ENCODE measurements around the gene MEFV. TPM values are rescaled to one million over a fixed set of nuclear protein-coding genes. Genes with fewer than 3 reads are reported as not detected.
A peak's percentile ranks its signal among the peaks of the same experiment; 100 is the strongest.
"Not testable (repeated sequence)": the region's sequence is repeated elsewhere in the genome, so short reads cannot be mapped to it uniquely, and the experiment has no call there.

Gene MEFV
- polyA plus RNA-seq, 4 donors, result 0.49 to 0.58 TPM; not detected in 2

DNA sequence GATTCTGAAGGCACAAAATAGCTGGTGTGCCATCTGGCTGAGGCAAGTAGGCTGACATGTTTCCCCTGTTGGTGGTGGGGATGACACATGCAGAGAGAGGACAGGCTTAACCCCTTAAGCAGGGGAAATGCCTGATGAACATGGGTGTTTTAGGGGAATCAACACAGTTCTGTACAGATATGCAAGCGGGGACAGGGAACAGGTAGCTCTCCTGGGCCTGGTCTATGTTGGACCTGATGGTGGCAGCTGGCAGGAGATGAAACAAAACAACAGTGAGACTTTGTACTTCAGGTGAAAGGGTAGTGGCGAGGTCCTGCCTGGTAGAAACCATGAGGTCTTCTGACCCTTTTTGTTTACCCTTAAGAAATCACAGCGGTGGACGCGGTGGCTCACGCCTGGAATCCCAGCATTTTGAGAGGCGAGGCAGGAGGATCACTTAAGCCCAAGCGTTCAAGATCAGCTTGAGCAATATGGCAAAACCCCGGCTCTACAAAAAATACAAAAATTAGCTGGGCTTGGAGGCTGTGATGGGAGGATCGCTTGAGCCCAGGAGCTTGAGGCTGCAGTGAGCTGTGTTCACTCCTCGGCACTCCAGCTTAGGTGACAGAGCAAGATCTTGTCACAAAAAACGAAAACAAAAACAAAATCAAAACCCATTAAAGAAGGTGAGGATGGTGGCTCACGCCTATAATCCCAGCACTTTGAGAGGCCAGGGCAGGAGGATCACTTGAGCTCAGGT lies 57.9 kb downstream of the MEFV start:
- WGBS, 3 donors, result 37 to 63% (median 54%) methylated on average over 13 of the region's 13 CpGs
- H3K4me3 ChIP-seq (ENCODE audit: low read depth in 1 of 3, low read length in 3 of 3), result no peak overlapping the region
- no peak overlapping the region for H3K27ac ChIP-seq (ENCODE audit: low read depth in 1 of 3, low read length in 2 of 3)
- peak in 1 of 2 donors; percentile 20 for DNase-seq
- no peaks in the 10 kb centered on the region for H3K4me1 ChIP-seq (ENCODE audit: control insufficient read depth in 3 of 3, insufficient read depth in 2 of 3, low read depth in 1 of 3, low read length in 2 of 3)
- peaks cover 0 to 3% of the 10 kb centered on the region in 2 donors for H3K9me3 ChIP-seq (ENCODE audit: control insufficient read depth in 2 of 2, insufficient read depth in 1 of 2, low read depth in 1 of 2, low read length in 1 of 2)
- FAIRE-seq, result no peak
- peaks cover 0 to 23% (median 16%) of the 10 kb centered on the region in 3 donors for H3K27me3 ChIP-seq (ENCODE audit: control insufficient read depth in 3 of 3, insufficient read depth in 3 of 3, low read length in 3 of 3)
- H3K36me3 ChIP-seq (ENCODE audit: control insufficient read depth in 3 of 3, insufficient read depth in 2 of 3, low read depth in 1 of 3, low read length in 3 of 3), result no peaks in the 10 kb centered on the region

DNA sequence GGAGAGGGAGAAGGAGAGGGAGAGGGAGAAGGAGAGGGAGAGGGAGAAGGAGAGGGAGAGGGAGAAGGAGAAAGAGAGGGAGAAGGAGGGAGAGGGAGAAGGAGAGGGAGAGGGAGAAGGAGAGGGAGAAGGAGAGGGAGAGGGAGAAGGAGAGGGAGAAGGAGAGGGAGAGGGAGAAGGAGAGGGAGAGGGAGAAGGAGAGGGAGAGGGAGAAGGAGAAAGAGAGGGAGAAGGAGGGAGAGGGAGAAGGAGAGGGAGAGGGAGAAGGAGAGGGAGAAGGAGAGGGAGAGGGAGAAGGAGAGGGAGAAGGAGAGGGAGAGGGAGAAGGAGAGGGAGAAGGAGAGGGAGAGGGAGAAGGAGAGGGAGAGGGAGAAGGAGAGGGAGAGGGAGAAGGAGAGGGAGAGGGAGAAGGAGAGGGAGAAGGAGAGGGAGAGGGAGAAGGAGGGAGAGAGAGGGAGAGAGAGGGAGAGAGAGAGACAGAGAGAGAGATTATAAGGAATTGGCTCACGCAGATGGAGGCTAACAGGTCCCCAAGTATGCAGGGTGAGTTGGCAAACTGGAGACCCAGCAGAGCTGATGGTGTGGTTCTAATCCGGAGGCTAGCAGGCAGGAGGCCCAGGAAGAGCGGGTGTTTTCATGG lies 58.6 kb downstream of the MEFV start:
- not testable (repeated sequence) for FAIRE-seq; H3K36me3 ChIP-seq (ENCODE audit: control insufficient read depth in 3 of 3, insufficient read depth in 2 of 3, low read depth in 1 of 3, low read length in 3 of 3); H3K27ac ChIP-seq (ENCODE audit: low read depth in 1 of 3, low read length in 2 of 3); DNase-seq; H3K4me1 ChIP-seq (ENCODE audit: control insufficient read depth in 3 of 3, insufficient read depth in 2 of 3, low read depth in 1 of 3, low read length in 2 of 3); H3K9me3 ChIP-seq (ENCODE audit: control insufficient read depth in 2 of 2, insufficient read depth in 1 of 2, low read depth in 1 of 2, low read length in 1 of 2); H3K4me3 ChIP-seq (ENCODE audit: low read depth in 1 of 3, low read length in 3 of 3)
- peaks cover 0 to 30% (median 19%) of the 10 kb centered on the region in 3 donors for H3K27me3 ChIP-seq (ENCODE audit: control insufficient read depth in 3 of 3, insufficient read depth in 3 of 3, low read length in 3 of 3)
- WGBS, 3 donors, result 43 to 64% (median 60%) methylated on average over 3 of the region's 3 CpGs

DNA sequence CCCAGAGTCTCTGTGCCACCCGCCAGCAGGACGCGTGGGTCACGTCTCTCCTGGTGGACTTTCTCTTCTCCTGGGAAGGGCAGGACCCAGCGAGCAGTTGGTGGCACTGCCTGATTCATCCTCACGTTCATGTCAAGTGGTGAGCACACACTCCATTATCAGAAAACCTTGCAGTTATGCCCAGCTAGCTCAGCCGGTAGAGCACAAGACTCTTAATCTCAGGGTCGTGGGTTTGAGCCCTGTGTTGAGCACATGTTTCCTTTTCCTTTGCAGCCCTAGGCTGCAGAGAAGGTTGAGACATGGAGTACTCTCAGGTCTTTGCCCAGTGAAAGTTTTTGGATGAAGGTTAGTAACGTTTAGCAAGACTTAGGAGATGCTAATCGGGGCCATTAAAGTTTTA lies 60.5 kb downstream of the MEFV start:
- Histone ChIP-seq H3K4me1 (ENCODE audit: control insufficient read depth in 3 of 3, insufficient read depth in 2 of 3, low read depth in 1 of 3, low read length in 2 of 3) (no peaks in the 10 kb centered on the region), H3K27ac (ENCODE audit: low read depth in 1 of 3, low read length in 2 of 3) (no peak overlapping the region), H3K4me3 (ENCODE audit: low read depth in 1 of 3, low read length in 3 of 3) (no peak overlapping the region), H3K36me3 (ENCODE audit: control insufficient read depth in 3 of 3, insufficient read depth in 2 of 3, low read depth in 1 of 3, low read length in 3 of 3) (no peaks in the 10 kb centered on the region), H3K27me3 (ENCODE audit: control insufficient read depth in 3 of 3, insufficient read depth in 3 of 3, low read length in 3 of 3) (peaks cover 3 to 48% (median 32%) of the 10 kb centered on the region in 3 donors), H3K9me3 (ENCODE audit: control insufficient read depth in 2 of 2, insufficient read depth in 1 of 2, low read depth in 1 of 2, low read length in 1 of 2) (peaks cover 0 to 13% of the 10 kb centered on the region in 2 donors)
- FAIRE-seq (no peak), DNase-seq (no peak)
- WGBS, 3 donors, result 66 to 70% (median 68%) methylated on average over 10 of the region's 10 CpGs

DNA sequence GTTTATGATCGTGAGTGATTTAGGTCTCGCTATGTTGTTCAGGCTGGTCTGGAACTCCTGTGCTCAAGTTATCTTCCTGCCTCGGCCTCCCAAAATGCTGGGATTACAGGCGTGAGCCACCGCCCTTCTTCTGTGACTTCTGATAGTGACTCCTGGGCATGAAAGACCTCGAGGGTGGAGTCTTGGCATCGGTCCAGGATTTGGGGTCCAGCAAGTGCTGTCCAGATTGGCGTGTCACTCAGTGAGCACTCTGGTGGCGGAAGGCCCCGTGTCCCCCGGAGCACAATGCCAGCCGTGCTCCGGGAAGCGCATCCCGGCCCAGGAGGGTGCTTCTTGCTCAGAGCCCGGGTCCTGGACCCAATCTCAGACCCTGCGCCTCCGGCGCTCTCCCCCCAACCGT lies 61.6 kb downstream of the MEFV start:
- FAIRE-seq, result no peak
- 79 to 80% (median 80%) methylated on average over 19 to 20 of the region's 20 CpGs for WGBS, 3 donors

DNA sequence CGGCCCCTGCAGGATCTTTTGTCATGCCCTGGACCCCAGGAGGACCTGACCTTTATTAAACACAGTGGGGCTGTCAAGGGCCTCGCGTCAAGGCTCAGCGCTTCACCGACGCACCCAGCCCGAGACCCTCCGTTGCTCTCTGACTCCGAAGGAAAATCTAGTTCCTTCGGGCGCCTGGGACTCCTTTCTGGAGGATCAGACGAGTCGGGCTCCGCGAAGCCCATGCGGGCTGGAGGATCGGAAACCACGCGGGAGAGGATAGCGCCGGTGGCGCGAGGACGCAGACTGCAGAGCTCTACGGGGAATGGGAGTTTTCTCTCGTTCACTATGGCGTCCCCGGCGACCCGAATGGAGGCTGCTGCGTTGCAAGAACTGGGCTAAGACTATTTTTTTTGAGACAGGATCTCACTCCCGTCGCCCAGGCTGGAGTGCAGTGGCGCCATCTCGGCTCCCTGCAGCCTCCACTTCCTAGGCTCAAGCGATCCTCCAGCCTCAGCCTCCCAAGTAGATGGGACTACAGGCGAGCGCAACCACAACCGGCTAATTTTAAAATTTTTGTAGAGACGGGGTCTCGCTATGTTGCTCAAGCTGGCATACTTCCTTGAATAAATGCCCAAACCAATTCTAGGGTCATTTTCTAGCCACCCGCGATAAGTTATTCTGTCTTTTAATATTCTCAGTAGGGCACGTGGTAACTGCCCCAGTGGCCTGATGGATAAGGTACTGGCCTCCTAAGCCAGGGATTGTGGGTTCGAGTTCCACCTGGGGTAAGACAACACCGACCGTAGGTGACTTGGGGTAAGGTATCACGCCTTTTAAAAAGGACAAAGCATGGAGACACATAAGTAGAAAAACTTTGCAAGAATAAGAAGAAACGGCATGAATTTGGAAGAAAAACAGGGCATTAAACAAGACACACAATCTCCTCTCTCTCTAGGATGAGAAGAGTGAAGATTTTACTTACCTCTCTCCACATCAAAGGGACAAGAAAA lies 62.9 kb downstream of the MEFV start:
- 69 to 82% (median 78%) methylated on average over 49 of the region's 49 CpGs for WGBS, 3 donors
- no peak overlapping the region for H3K27ac ChIP-seq (ENCODE audit: low read depth in 1 of 3, low read length in 2 of 3)
- no peak overlapping the region for H3K4me3 ChIP-seq (ENCODE audit: low read depth in 1 of 3, low read length in 3 of 3)
- no peak for FAIRE-seq
- peaks cover 3 to 72% (median 53%) of the 10 kb centered on the region in 3 donors for H3K27me3 ChIP-seq (ENCODE audit: control insufficient read depth in 3 of 3, insufficient read depth in 3 of 3, low read length in 3 of 3)
- H3K4me1 ChIP-seq (ENCODE audit: control insufficient read depth in 3 of 3, insufficient read depth in 2 of 3, low read depth in 1 of 3, low read length in 2 of 3), result peaks cover 0 to 8% (median 0%) of the 10 kb centered on the region in 3 donors
- H3K9me3 ChIP-seq (ENCODE audit: control insufficient read depth in 2 of 2, insufficient read depth in 1 of 2, low read depth in 1 of 2, low read length in 1 of 2), result peaks cover 0 to 13% of the 10 kb centered on the region in 2 donors
- no peak for DNase-seq
- H3K36me3 ChIP-seq (ENCODE audit: control insufficient read depth in 3 of 3, insufficient read depth in 2 of 3, low read depth in 1 of 3, low read length in 3 of 3), result no peaks in the 10 kb centered on the region

More for the DNA sequence above, 61.6 kb downstream of the MEFV start:
- DNase-seq, result no peak
- Histone ChIP-seq H3K9me3 (ENCODE audit: control insufficient read depth in 2 of 2, insufficient read depth in 1 of 2, low read depth in 1 of 2, low read length in 1 of 2) (peaks cover 0 to 13% of the 10 kb centered on the region in 2 donors), H3K4me3 (ENCODE audit: low read depth in 1 of 3, low read length in 3 of 3) (no peak overlapping the region), H3K36me3 (ENCODE audit: control insufficient read depth in 3 of 3, insufficient read depth in 2 of 3, low read depth in 1 of 3, low read length in 3 of 3) (no peaks in the 10 kb centered on the region), H3K4me1 (ENCODE audit: control insufficient read depth in 3 of 3, insufficient read depth in 2 of 3, low read depth in 1 of 3, low read length in 2 of 3) (no peaks in the 10 kb centered on the region), H3K27me3 (ENCODE audit: control insufficient read depth in 3 of 3, insufficient read depth in 3 of 3, low read length in 3 of 3) (peaks cover 3 to 59% (median 40%) of the 10 kb centered on the region in 3 donors), H3K27ac (ENCODE audit: low read depth in 1 of 3, low read length in 2 of 3) (no peak overlapping the region)

DNA sequence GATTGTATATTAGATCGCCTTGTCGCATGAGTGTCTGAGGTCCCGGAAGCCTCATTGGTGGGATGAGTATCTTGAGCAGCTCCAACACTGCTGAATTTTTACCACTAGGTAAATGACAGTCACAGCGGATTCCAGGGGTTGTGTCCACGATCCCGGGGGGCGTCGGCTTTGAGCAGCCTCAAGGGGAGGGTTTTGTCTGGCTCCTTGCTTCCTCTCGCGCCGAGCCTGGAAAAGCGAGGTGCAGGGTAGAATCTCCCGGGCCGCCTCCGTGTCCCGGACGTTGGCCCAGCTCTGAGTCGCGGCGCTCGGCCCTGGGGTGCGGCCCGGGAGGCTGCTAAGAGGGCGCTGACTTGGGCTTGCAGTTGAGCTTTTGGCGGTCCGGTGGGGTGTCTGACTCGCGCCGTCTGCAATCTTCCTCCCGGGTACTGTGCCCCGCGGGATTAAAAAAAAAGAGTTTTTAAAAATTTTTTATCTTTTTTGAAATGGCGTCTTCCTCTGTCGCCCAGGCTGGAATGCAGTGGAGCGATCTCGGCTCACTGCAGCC lies 63.9 kb downstream of the MEFV start:
- FAIRE-seq (no peak), DNase-seq (no peak)
- H3K4me1 ChIP-seq (ENCODE audit: control insufficient read depth in 3 of 3, insufficient read depth in 2 of 3, low read depth in 1 of 3, low read length in 2 of 3), result peaks cover 0 to 12% (median 0%) of the 10 kb centered on the region in 3 donors
- H3K9me3 ChIP-seq (ENCODE audit: control insufficient read depth in 2 of 2, insufficient read depth in 1 of 2, low read depth in 1 of 2, low read length in 1 of 2), result peaks cover 0 to 13% of the 10 kb centered on the region in 2 donors
- H3K4me3 ChIP-seq (ENCODE audit: low read depth in 1 of 3, low read length in 3 of 3), result no peak overlapping the region
- H3K36me3 ChIP-seq (ENCODE audit: control insufficient read depth in 3 of 3, insufficient read depth in 2 of 3, low read depth in 1 of 3, low read length in 3 of 3), result no peaks in the 10 kb centered on the region
- WGBS, 3 donors, result 36 to 65% (median 51%) methylated on average over 36 of the region's 36 CpGs
- peaks cover 3 to 81% (median 60%) of the 10 kb centered on the region in 3 donors for H3K27me3 ChIP-seq (ENCODE audit: control insufficient read depth in 3 of 3, insufficient read depth in 3 of 3, low read length in 3 of 3)
- H3K27ac ChIP-seq (ENCODE audit: low read depth in 1 of 3, low read length in 2 of 3), result no peak overlapping the region
